Measurements from ENCODE around the gene TARS3. TPM values are rescaled to one million over a fixed set of nuclear protein-coding genes. Genes with fewer than 3 reads are reported as not detected.

Gene TARS3
- total and polyA plus RNA-seq, 4 donors, result 3.4 to 29.0 (median 6.0) TPM

DNA sequence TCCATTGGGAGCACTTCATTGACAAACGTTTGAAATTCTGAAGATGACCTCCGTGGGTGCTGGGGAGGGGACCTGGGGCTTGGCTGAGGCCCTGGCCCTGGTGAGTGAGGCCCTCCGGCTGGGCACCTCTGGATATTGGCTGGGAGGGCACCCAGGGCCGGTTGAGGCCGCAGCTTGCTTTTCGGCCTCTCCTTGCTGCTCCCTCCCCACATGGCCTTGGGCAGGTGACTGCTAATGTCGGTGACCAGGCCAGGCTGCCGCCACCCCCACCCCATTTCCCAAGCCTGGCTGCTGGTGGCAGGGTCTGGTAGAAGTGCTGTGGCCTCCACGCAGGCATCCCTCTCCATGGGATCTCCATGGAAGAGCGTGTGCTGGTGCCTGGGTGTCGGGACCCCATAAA lies 111.6 kb downstream of the TARS3 start:
- Histone ChIP-seq H3K27ac (ENCODE audit: low read depth in 1 of 2, low read length in 1 of 2) (no peak overlapping the region), H3K27me3 (ENCODE audit: control insufficient read depth in 3 of 3, insufficient read depth in 3 of 3, low read length in 2 of 3) (no peaks in the 10 kb centered on the region), H3K9ac (ENCODE audit: insufficient read depth in 1 of 2, low read length in 2 of 2) (no peak overlapping the region), H3K4me1 (ENCODE audit: control insufficient read depth in 5 of 5, insufficient read depth in 5 of 5, low read length in 5 of 5) (peaks cover 2 to 24% (median 9%) of the 10 kb centered on the region in 5 donors), H3K9me3 (ENCODE audit: control insufficient read depth in 4 of 4, insufficient read depth in 3 of 4, low read length in 3 of 4) (no peaks in the 10 kb centered on the region), H3K36me3 (ENCODE audit: control insufficient read depth in 4 of 4, insufficient read depth in 4 of 4, low read length in 4 of 4) (no peaks in the 10 kb centered on the region), H3K4me3 (no peak overlapping the region)
- ATAC-seq (ENCODE audit: insufficient read depth, low FRiP score) (no peak), DNase-seq (no peak)
- no peak for TF ChIP-seq CTCF (IDR thresholded peaks at IDR 0.05; ENCODE audit: control extremely low read depth, extremely low read depth)
- 88 to 93% methylated on average over 11 of the region's 11 CpGs for WGBS, 2 donors

DNA sequence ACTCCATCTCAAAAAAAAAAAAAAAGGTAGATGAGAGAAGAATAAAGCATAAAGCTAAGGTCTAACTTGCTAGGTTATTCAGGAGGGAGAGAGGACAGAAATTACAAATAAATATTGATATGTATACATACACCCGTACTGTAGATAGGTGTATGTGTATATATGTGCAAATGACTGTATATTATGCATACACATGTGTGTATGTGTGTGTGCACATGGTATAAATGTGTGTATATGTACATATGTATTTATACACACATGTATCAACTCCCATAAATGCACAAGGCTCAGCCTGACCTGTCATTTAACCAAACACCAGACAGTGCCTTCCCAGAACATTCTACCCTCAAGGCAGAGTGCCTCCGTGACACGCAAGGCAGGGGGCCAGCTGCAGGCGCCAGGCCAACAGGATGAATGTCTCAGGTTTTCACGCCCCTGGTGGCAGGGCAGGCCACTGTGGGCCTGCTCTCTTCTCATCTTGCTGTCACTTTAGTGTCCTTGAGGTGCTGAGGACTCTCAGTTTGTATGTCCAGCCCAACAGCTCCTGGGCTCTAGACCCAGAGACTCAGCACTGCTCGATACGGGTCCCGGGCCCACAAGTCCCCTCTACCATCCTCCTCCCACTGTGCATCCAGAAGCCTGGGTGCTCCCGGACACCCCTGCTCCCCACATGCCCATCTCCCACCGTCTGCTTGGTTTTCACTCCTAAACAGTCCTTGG lies 112.5 kb downstream of the TARS3 start:
- no peak for ATAC-seq (ENCODE audit: insufficient read depth, low FRiP score)
- Histone ChIP-seq H3K9ac (ENCODE audit: insufficient read depth in 1 of 2, low read length in 2 of 2) (no peak overlapping the region), H3K27me3 (ENCODE audit: control insufficient read depth in 3 of 3, insufficient read depth in 3 of 3, low read length in 2 of 3) (no peaks in the 10 kb centered on the region), H3K9me3 (ENCODE audit: control insufficient read depth in 4 of 4, insufficient read depth in 3 of 4, low read length in 3 of 4) (no peaks in the 10 kb centered on the region), H3K36me3 (ENCODE audit: control insufficient read depth in 4 of 4, insufficient read depth in 4 of 4, low read length in 4 of 4) (no peaks in the 10 kb centered on the region), H3K4me3 (no peak overlapping the region), H3K4me1 (ENCODE audit: control insufficient read depth in 5 of 5, insufficient read depth in 5 of 5, low read length in 5 of 5) (peaks cover 2 to 22% (median 9%) of the 10 kb centered on the region in 5 donors), H3K27ac (ENCODE audit: low read depth in 1 of 2, low read length in 1 of 2) (no peak overlapping the region)
- DNase-seq, result no peak
- TF ChIP-seq CTCF (IDR thresholded peaks at IDR 0.05; ENCODE audit: control extremely low read depth, extremely low read depth), result no peak
- 90 to 94% methylated on average over 10 of the region's 10 CpGs for WGBS, 2 donors

GRCh38 chr15:101611007-101611406 lies 113.3 kb downstream of the TARS3 start:
- no peak for TF ChIP-seq CTCF (IDR thresholded peaks at IDR 0.05; ENCODE audit: control extremely low read depth, extremely low read depth)
- H3K4me1 ChIP-seq (ENCODE audit: control insufficient read depth in 5 of 5, insufficient read depth in 5 of 5, low read length in 5 of 5), result peaks cover under 1 to 15% (median 9%) of the 10 kb centered on the region in 5 donors
- H3K36me3 ChIP-seq (ENCODE audit: control insufficient read depth in 4 of 4, insufficient read depth in 4 of 4, low read length in 4 of 4), result no peaks in the 10 kb centered on the region
- no peaks in the 10 kb centered on the region for H3K9me3 ChIP-seq (ENCODE audit: control insufficient read depth in 4 of 4, insufficient read depth in 3 of 4, low read length in 3 of 4)
- 92% methylated on average over 15 of the region's 15 CpGs for WGBS, 2 donors
- no peak overlapping the region for H3K27ac ChIP-seq (ENCODE audit: low read depth in 1 of 2, low read length in 1 of 2)
- ATAC-seq (ENCODE audit: insufficient read depth, low FRiP score), result no peak
- no peaks in the 10 kb centered on the region for H3K27me3 ChIP-seq (ENCODE audit: control insufficient read depth in 3 of 3, insufficient read depth in 3 of 3, low read length in 2 of 3)
- H3K4me3 ChIP-seq, result no peak overlapping the region
- no peak for DNase-seq
- H3K9ac ChIP-seq (ENCODE audit: insufficient read depth in 1 of 2, low read length in 2 of 2), result no peak overlapping the region

- ATAC-seq (ENCODE audit: insufficient read depth, low FRiP score) (no peak), DNase-seq (no peak)
Observed at GRCh38 chr15:101610611-101611000, 113.7 kb downstream of the TARS3 start.

More at GRCh38 chr15:101610611-101611000, 113.7 kb downstream of the TARS3 start:
- H3K4me1 ChIP-seq (ENCODE audit: control insufficient read depth in 5 of 5, insufficient read depth in 5 of 5, low read length in 5 of 5), result peaks cover 0 to 12% (median 9%) of the 10 kb centered on the region in 5 donors
- H3K27ac ChIP-seq (ENCODE audit: low read depth in 1 of 2, low read length in 1 of 2), result no peak overlapping the region
- H3K9ac ChIP-seq (ENCODE audit: insufficient read depth in 1 of 2, low read length in 2 of 2), result no peak overlapping the region
- peaks cover 0 to 2% (median 0%) of the 10 kb centered on the region in 4 donors for H3K9me3 ChIP-seq (ENCODE audit: control insufficient read depth in 4 of 4, insufficient read depth in 3 of 4, low read length in 3 of 4)
- H3K36me3 ChIP-seq (ENCODE audit: control insufficient read depth in 4 of 4, insufficient read depth in 4 of 4, low read length in 4 of 4), result no peaks in the 10 kb centered on the region
- no peaks in the 10 kb centered on the region for H3K27me3 ChIP-seq (ENCODE audit: control insufficient read depth in 3 of 3, insufficient read depth in 3 of 3, low read length in 2 of 3)
- H3K4me3 ChIP-seq, result no peak overlapping the region
- TF ChIP-seq CTCF (IDR thresholded peaks at IDR 0.05; ENCODE audit: control extremely low read depth, extremely low read depth), result no peak
- WGBS, 2 donors, result 95% methylated on average over 8 of the region's 8 CpGs
